Osteoblast (primary cell): ENCODE data around the gene CCDC3. TPM values are rescaled to one million over a fixed set of nuclear protein-coding genes. Genes with fewer than 3 reads are reported as not detected.
A peak's percentile ranks its signal among the peaks of the same experiment; 100 is the strongest.
"Not testable (repeated sequence)": the region's sequence is repeated elsewhere in the genome, so short reads cannot be mapped to it uniquely, and the experiment has no call there.

Experiments
- DNase-seq: peaks from one replicate; pipeline ENCODE4 v3.0.0; 2011; ENCODE audit warnings: low spot score, mixed read lengths; ENCODE audit not compliant: insufficient read length; ENCODE audit errors: missing footprints
- H2AFZ ChIP-seq: 2 replicates; pipeline ENCODE4 v1.6.0; 2011; ENCODE audit warnings: mild to moderate bottlenecking, low read length
- H3K27ac ChIP-seq: 2 replicates; pipeline ENCODE4 v1.5.1; 2011; ENCODE audit warnings: mild to moderate bottlenecking, low read depth, low read length, moderate library complexity
- H3K27me3 ChIP-seq: 2 replicates; pipeline ENCODE4 v1.6.0; 2012; ENCODE audit warnings: mild to moderate bottlenecking, control low read depth, inconsistent platforms, low read length, moderate library complexity; ENCODE audit not compliant: insufficient read depth
- H3K36me3 ChIP-seq: 2 replicates; pipeline ENCODE4 v1.5.1; 2011; ENCODE audit warnings: mild to moderate bottlenecking, low read length, control low read depth, moderate library complexity; ENCODE audit not compliant: insufficient read depth
- H3K4me1 ChIP-seq: 2 replicates; pipeline ENCODE4 v1.5.1; 2011; ENCODE audit warnings: mild to moderate bottlenecking, low read length, control low read depth, moderate library complexity; ENCODE audit not compliant: insufficient read depth
- H3K4me2 ChIP-seq: 2 replicates; pipeline ENCODE4 v1.6.0; 2011; ENCODE audit warnings: mild to moderate bottlenecking, low read length; ENCODE audit not compliant: insufficient read depth
- H3K4me3 ChIP-seq: fragments of 200-600 bp; sonication (generic); 3 replicates; pipeline ENCODE4 v1.5.1; 2012; ENCODE audit warnings: mild to moderate bottlenecking, low read length, inconsistent platforms; ENCODE audit not compliant: insufficient read depth
- H3K79me2 ChIP-seq: 2 replicates; pipeline ENCODE4 v1.6.0; 2012; ENCODE audit warnings: mild to moderate bottlenecking, low read length, control low read depth, inconsistent platforms; ENCODE audit not compliant: insufficient read depth
- H3K9me3 ChIP-seq: 2 replicates; pipeline ENCODE4 v1.5.1; 2011; ENCODE audit warnings: low read depth, low read length, control low read depth
- H4K20me1 ChIP-seq: 2 replicates; pipeline ENCODE4 v1.6.0; 2012; ENCODE audit warnings: mild to moderate bottlenecking, low read length, control low read depth; ENCODE audit not compliant: insufficient read depth
- CTCF ChIP-seq: IDR thresholded peaks from 2 replicates; pipeline ENCODE4 v1.5.1; 2011; ENCODE audit warnings: mild to moderate bottlenecking, low read depth, low read length, moderate library complexity; ENCODE audit errors: extremely low read depth
- total RNA-seq: library from RNA; depleted of rRNA; stranded (reverse); fragments of >200 nt; gene quantifications from 2 replicates; pipeline ENCODE4 v1.2.3, GENCODE V29; 2012

CCDC3 gene
- total RNA-seq, 1 donor: 0.72 TPM

GRCh38 chr10:12995425-12995861 is 6.1 kb downstream of the CCDC3 start:
- H3K9me3 ChIP-seq: no peaks in the 10 kb centered on the region
- H3K79me2 ChIP-seq: no peaks in the 10 kb centered on the region
- H3K27me3 ChIP-seq: peaks cover 16% of the 10 kb centered on the region
- no peaks in the 10 kb centered on the region for H3K4me1 ChIP-seq
- no peak overlapping the region for H3K4me3 ChIP-seq
- no peak for TF ChIP-seq CTCF
- H2AFZ ChIP-seq: no peak overlapping the region
- H3K27ac ChIP-seq: no peak overlapping the region
- no peaks in the 10 kb centered on the region for H4K20me1 ChIP-seq
- H3K4me2 ChIP-seq: no peak overlapping the region
- DNase-seq: peak; percentile 83
- no peaks in the 10 kb centered on the region for H3K36me3 ChIP-seq

GRCh38 chr10:12993595-12993994 is 7.9 kb downstream of the CCDC3 start:
- no peak for TF ChIP-seq CTCF
- no peak overlapping the region for H3K27ac ChIP-seq
- H3K27me3 ChIP-seq: peaks cover 4% of the 10 kb centered on the region
- no peak overlapping the region for H3K4me3 ChIP-seq
- H2AFZ ChIP-seq: no peak overlapping the region
- no peaks in the 10 kb centered on the region for H3K4me1 ChIP-seq
- DNase-seq: no peak
- no peaks in the 10 kb centered on the region for H3K36me3 ChIP-seq
- no peaks in the 10 kb centered on the region for H3K9me3 ChIP-seq
- no peaks in the 10 kb centered on the region for H4K20me1 ChIP-seq
- no peak overlapping the region for H3K4me2 ChIP-seq
- no peaks in the 10 kb centered on the region for H3K79me2 ChIP-seq

GRCh38 chr10:12985347-12985746 is 16.2 kb downstream of the CCDC3 start:
- no peak for DNase-seq
- Histone ChIP-seq H3K4me1 (no peaks in the 10 kb centered on the region), H3K27me3 (no peaks in the 10 kb centered on the region), H3K79me2 (no peaks in the 10 kb centered on the region), H2AFZ (no peak overlapping the region), H3K27ac (no peak overlapping the region), H3K36me3 (no peaks in the 10 kb centered on the region), H3K4me2 (no peak overlapping the region), H3K9me3 (no peaks in the 10 kb centered on the region), H4K20me1 (no peaks in the 10 kb centered on the region), H3K4me3 (no peak overlapping the region)
- TF ChIP-seq CTCF: no peak

GRCh38 chr10:12984165-12984747 is 17.3 kb downstream of the CCDC3 start:
- Histone ChIP-seq H3K27ac (no peak overlapping the region), H2AFZ (no peak overlapping the region), H4K20me1 (no peaks in the 10 kb centered on the region), H3K4me2 (no peak overlapping the region), H3K4me1 (no peaks in the 10 kb centered on the region), H3K79me2 (no peaks in the 10 kb centered on the region), H3K27me3 (peaks cover 3% of the 10 kb centered on the region), H3K4me3 (no peak overlapping the region), H3K9me3 (no peaks in the 10 kb centered on the region), H3K36me3 (no peaks in the 10 kb centered on the region)
- no peak for DNase-seq
- TF ChIP-seq CTCF: no peak

- H3K27ac ChIP-seq: not testable (repeated sequence)
These were observed 17.9 kb downstream of the CCDC3 start for GRCh38 chr10:12983568-12983967.

More at GRCh38 chr10:12983568-12983967, 17.9 kb downstream of the CCDC3 start:
- not testable (repeated sequence) for DNase-seq, H3K79me2 ChIP-seq, H3K4me1 ChIP-seq, H3K4me2 ChIP-seq, H2AFZ ChIP-seq, H3K9me3 ChIP-seq, H3K36me3 ChIP-seq, H3K4me3 ChIP-seq, H4K20me1 ChIP-seq
- peaks cover 10% of the 10 kb centered on the region for H3K27me3 ChIP-seq
